ENCODE results near the gene IGF2BP2.

- TF ChIP-seq, protein P1, sequence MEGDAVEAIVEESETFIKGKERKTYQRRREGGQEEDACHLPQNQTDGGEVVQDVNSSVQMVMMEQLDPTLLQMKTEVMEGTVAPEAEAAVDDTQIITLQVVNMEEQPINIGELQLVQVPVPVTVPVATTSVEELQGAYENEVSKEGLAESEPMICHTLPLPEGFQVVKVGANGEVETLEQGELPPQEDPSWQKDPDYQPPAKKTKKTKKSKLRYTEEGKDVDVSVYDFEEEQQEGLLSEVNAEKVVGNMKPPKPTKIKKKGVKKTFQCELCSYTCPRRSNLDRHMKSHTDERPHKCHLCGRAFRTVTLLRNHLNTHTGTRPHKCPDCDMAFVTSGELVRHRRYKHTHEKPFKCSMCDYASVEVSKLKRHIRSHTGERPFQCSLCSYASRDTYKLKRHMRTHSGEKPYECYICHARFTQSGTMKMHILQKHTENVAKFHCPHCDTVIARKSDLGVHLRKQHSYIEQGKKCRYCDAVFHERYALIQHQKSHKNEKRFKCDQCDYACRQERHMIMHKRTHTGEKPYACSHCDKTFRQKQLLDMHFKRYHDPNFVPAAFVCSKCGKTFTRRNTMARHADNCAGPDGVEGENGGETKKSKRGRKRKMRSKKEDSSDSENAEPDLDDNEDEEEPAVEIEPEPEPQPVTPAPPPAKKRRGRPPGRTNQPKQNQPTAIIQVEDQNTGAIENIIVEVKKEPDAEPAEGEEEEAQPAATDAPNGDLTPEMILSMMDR (IDR thresholded peaks at IDR 0.05; ENCODE audit: poor library complexity), result no peak
- TF ChIP-seq EZH2phosphoT487 (IDR thresholded peaks at IDR 0.05; ENCODE audit: low read depth, severe bottlenecking, unreplicated experiment), result no peak
These were observed 3.7 kb downstream of the IGF2BP2 start for GRCh38 chr3:185820973-185821758.

Data from hepatocyte (in vitro differentiated cells).